OCI-LY1 (cell line): Measurements from ENCODE around the gene CAPN14.

Source experiments
- H2AFZ ChIP-seq: fragments of 200-600 bp; sonication (generic), shearing (Covaris generic); 2 replicates; pipeline ENCODE4 v1.6.0; 2014; ENCODE audit warnings: antibody characterized with exemption, mild to moderate bottlenecking, low read length
- H3F3A ChIP-seq: fragments of 200-600 bp; sonication (generic), shearing (Covaris generic); 2 replicates; pipeline ENCODE4 v1.6.0; 2014; ENCODE audit warnings: mild to moderate bottlenecking, antibody characterized with exemption, low read length, moderate library complexity; ENCODE audit not compliant: insufficient read depth
- H3K27ac ChIP-seq: fragments of 200-600 bp; sonication (generic); 2 replicates; pipeline ENCODE4 v1.5.1; 2014; ENCODE audit warnings: low read length, mixed run types, mild to moderate bottlenecking, low read depth; ENCODE audit not compliant: poor library complexity, severe bottlenecking
- H3K27me3 ChIP-seq: fragments of 200-600 bp; sonication (generic); 2 replicates; pipeline ENCODE4 v1.6.0; 2014; ENCODE audit warnings: antibody characterized with exemption, mild to moderate bottlenecking, low read length, moderate library complexity; ENCODE audit not compliant: insufficient read depth
- H3K36me3 ChIP-seq: fragments of 200-600 bp; sonication (generic); 2 replicates; pipeline ENCODE4 v1.6.1; 2014; ENCODE audit warnings: mild to moderate bottlenecking, antibody characterized with exemption, low read length, moderate library complexity, mixed read lengths; ENCODE audit not compliant: insufficient read depth
- H3K4me1 ChIP-seq: fragments of 200-600 bp; sonication (generic); 2 replicates; pipeline ENCODE4 v1.5.1; 2014; ENCODE audit warnings: mild to moderate bottlenecking, low read length, moderate library complexity; ENCODE audit not compliant: insufficient read depth, severe bottlenecking
- H3K4me2 ChIP-seq: fragments of 200-600 bp; sonication (generic), shearing (Covaris generic); 2 replicates; pipeline ENCODE4 v1.6.1; 2014; ENCODE audit warnings: low read length
- H3K4me3 ChIP-seq: fragments of 200-600 bp; sonication (generic); 2 replicates; pipeline ENCODE4 v1.5.1; 2014; ENCODE audit warnings: low read length, low read depth, mild to moderate bottlenecking, mixed read lengths; ENCODE audit not compliant: poor library complexity, severe bottlenecking
- H3K79me2 ChIP-seq: fragments of 200-600 bp; shearing (Covaris generic); 2 replicates; pipeline ENCODE4 v1.6.1; 2016; ENCODE audit warnings: mixed run types, low read length, mixed read lengths; ENCODE audit not compliant: insufficient read depth
- H3K9ac ChIP-seq: fragments of 200-600 bp; sonication (generic), shearing (Covaris generic); 2 replicates; pipeline ENCODE4 v1.6.1; 2014; ENCODE audit warnings: mild to moderate bottlenecking, low read length, mixed read lengths
- H3K9me2 ChIP-seq: fragments of 200-600 bp; sonication (generic), shearing (Covaris generic); 2 replicates; pipeline ENCODE4 v1.6.1; 2014; ENCODE audit warnings: low read depth, mild to moderate bottlenecking, low read length, mixed read lengths
- H3K9me3 ChIP-seq: fragments of 200-600 bp; shearing (Covaris generic); 2 replicates; pipeline ENCODE4 v1.6.1; 2014; ENCODE audit warnings: low read length, mixed read lengths
- H4K20me1 ChIP-seq: fragments of 200-600 bp; sonication (generic), shearing (Covaris generic); 2 replicates; pipeline ENCODE4 v1.6.0; 2016; ENCODE audit warnings: mild to moderate bottlenecking, low read length; ENCODE audit not compliant: insufficient read depth
- EZH2 ChIP-seq: fragments of 200-600 bp; sonication (generic), shearing (Covaris generic); IDR thresholded peaks from 2 replicates; pipeline ENCODE4 v1.8.0; 2017; ENCODE audit warnings: borderline replicate concordance, mixed run types, mild to moderate bottlenecking, antibody characterized with exemption, low read length, moderate library complexity, mixed read lengths
- TF ChIP-seq, protein P1 (sequence below): fragments of 200-600 bp; sonication (generic), shearing (Covaris generic); IDR thresholded peaks from 2 replicates; pipeline ENCODE4 v1.5.1; 2017; ENCODE audit warnings: mild to moderate bottlenecking, antibody characterized with exemption, low read length, moderate library complexity, mixed read lengths

CAPN14 gene

DNA sequence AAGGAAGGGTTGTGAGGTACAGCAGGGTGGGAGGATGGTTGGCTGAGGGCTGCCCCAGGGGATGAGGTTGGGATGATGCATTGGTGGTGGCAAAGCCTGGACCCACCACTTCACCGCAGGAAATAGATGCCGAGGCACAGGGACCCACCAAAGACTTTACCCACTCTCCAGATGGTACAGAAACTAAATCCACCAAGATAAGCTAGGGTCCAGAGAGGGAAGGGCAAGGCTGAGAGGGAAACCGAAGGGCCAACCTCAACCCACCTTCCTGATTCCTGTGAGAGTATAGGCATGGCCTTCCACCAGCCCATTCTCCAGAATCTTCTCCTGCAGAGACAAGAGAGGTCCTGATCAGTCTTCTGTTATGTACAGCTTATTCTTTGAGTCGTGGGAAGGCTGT lies 18.1 kb downstream of the CAPN14 start:
- no peaks in the 10 kb centered on the region for H3K36me3 ChIP-seq
- H3K27me3 ChIP-seq = no peaks in the 10 kb centered on the region
- H3K4me3 ChIP-seq = no peak overlapping the region
- no peaks in the 10 kb centered on the region for H3K9me3 ChIP-seq
- no peaks in the 10 kb centered on the region for H4K20me1 ChIP-seq
- no peak overlapping the region for H3K27ac ChIP-seq
- no peaks in the 10 kb centered on the region for H3K9me2 ChIP-seq
- H3K4me1 ChIP-seq = no peaks in the 10 kb centered on the region
- no peak overlapping the region for H3K4me2 ChIP-seq
- no peaks in the 10 kb centered on the region for H3K79me2 ChIP-seq
- H3K9ac ChIP-seq = no peak overlapping the region
- TF ChIP-seq EZH2 = no peak
- TF ChIP-seq, protein P1, sequence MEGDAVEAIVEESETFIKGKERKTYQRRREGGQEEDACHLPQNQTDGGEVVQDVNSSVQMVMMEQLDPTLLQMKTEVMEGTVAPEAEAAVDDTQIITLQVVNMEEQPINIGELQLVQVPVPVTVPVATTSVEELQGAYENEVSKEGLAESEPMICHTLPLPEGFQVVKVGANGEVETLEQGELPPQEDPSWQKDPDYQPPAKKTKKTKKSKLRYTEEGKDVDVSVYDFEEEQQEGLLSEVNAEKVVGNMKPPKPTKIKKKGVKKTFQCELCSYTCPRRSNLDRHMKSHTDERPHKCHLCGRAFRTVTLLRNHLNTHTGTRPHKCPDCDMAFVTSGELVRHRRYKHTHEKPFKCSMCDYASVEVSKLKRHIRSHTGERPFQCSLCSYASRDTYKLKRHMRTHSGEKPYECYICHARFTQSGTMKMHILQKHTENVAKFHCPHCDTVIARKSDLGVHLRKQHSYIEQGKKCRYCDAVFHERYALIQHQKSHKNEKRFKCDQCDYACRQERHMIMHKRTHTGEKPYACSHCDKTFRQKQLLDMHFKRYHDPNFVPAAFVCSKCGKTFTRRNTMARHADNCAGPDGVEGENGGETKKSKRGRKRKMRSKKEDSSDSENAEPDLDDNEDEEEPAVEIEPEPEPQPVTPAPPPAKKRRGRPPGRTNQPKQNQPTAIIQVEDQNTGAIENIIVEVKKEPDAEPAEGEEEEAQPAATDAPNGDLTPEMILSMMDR = no peak
- H2AFZ ChIP-seq = no peak overlapping the region
- H3F3A ChIP-seq = no peaks in the 10 kb centered on the region

DNA sequence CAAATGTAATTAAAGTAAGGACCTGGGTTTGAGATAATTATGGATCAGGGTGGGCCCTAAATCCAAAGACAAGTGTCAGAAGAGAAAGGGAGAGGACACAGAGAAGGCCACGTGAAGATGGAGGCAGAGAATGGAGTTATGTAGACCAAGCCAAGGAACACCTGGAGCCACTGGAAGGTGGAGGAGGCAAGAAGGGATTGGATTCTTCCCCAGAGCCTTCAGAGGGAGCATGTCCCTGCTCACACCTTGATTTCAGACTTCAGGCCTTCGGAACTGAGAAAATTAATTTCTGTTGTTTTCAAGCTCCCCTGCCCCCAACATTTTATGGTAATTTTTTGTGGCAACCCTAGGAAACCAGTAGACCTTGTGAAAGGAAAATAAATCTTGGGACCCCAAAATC lies 19.6 kb downstream of the CAPN14 start:
- no peak overlapping the region for H2AFZ ChIP-seq
- H3K27ac ChIP-seq = no peak overlapping the region
- no peaks in the 10 kb centered on the region for H4K20me1 ChIP-seq
- no peaks in the 10 kb centered on the region for H3K4me1 ChIP-seq
- H3K9me2 ChIP-seq = no peaks in the 10 kb centered on the region
- no peaks in the 10 kb centered on the region for H3K79me2 ChIP-seq
- no peaks in the 10 kb centered on the region for H3K9me3 ChIP-seq
- H3K4me2 ChIP-seq = no peak overlapping the region
- TF ChIP-seq, protein P1 = no peak
- no peak for TF ChIP-seq EZH2
- H3K27me3 ChIP-seq = no peaks in the 10 kb centered on the region
- no peak overlapping the region for H3K4me3 ChIP-seq
- no peak overlapping the region for H3K9ac ChIP-seq
- H3K36me3 ChIP-seq = no peaks in the 10 kb centered on the region
- H3F3A ChIP-seq = no peaks in the 10 kb centered on the region

DNA sequence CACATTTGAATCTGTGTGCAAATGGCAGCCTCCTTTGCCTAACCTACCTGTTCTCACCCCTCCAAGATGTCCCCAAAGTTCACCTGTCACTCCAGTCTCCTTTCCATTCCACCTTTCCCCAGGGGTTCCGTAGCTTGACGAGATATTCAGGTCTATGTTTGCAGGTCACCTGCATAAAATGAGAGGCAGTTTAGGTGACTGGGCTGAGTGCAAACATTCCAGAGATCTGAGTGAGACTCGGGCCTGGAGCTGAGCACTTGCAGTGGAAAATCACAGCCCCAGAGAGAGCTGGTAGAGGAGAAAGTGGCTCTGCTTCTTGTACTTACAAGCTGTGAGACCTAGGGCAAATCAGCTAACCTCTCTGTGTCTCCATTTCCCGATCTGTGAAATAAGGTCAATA lies 20.1 kb downstream of the CAPN14 start:
- H3K9ac ChIP-seq = no peak overlapping the region
- H3K27ac ChIP-seq = no peak overlapping the region
- no peaks in the 10 kb centered on the region for H3K79me2 ChIP-seq
- H3K4me2 ChIP-seq = no peak overlapping the region
- no peak overlapping the region for H2AFZ ChIP-seq
- no peak overlapping the region for H3K4me3 ChIP-seq
- no peaks in the 10 kb centered on the region for H3K9me2 ChIP-seq
- no peaks in the 10 kb centered on the region for H3K27me3 ChIP-seq
- H3K9me3 ChIP-seq = no peaks in the 10 kb centered on the region
- H4K20me1 ChIP-seq = no peaks in the 10 kb centered on the region
- no peaks in the 10 kb centered on the region for H3F3A ChIP-seq
- TF ChIP-seq, protein P1 = no peak
- no peak for TF ChIP-seq EZH2
- no peaks in the 10 kb centered on the region for H3K4me1 ChIP-seq
- H3K36me3 ChIP-seq = no peaks in the 10 kb centered on the region
